Measurements from ENCODE around the gene KCNJ15. TPM values are rescaled to one million over a fixed set of nuclear protein-coding genes. Genes with fewer than 3 reads are reported as not detected.

KCNJ15 gene
- total RNA-seq, 4 donors from 2014 or later: 0.14 to 0.16 TPM; not detected in 2

DNA sequence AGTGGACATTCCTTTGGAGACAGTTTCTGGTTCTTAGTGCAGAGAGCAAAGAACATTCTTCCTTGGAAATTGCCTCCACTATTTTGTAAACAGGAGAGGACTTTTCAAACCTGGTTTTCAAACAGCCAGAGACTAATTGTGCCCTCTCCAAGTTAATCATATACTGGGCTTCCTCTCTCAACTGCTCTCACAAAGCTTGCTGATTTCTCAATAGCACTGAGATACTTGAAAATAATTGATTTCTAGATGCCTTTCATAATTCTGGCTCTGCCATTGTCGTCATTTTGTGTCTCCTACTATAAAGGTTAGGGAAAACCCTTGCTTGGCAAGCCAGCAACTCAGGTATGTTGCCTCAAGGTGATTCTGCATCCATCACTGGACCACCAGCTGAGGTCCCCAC is 56.0 kb downstream of the KCNJ15 start:
- Histone ChIP-seq H3K36me3 (no peaks in the 10 kb centered on the region), H3K27ac (no peak overlapping the region), H3K9me3 (no peaks in the 10 kb centered on the region), H3K27me3 (peaks cover 13% of the 10 kb centered on the region), H3K4me3 (no peak overlapping the region), H3K4me1 (no peaks in the 10 kb centered on the region)
- intact Hi-C loops (cut with DNase I; ENCODE audit: low total_unique reads) (loop anchor here (5.0 kb wide), 1 partner anchor 1206 kb away; no protein-coding TSS in a partner anchor), in situ Hi-C loops (cut with MboI; ENCODE audit: low pct_ligation_motif_present in 1 of 4, low pct_unique_long_range_greater_than_20kb in 1 of 4, low sequenced_read_pairs in 3 of 4) (no loop called here)
- TF ChIP-seq, protein P1, sequence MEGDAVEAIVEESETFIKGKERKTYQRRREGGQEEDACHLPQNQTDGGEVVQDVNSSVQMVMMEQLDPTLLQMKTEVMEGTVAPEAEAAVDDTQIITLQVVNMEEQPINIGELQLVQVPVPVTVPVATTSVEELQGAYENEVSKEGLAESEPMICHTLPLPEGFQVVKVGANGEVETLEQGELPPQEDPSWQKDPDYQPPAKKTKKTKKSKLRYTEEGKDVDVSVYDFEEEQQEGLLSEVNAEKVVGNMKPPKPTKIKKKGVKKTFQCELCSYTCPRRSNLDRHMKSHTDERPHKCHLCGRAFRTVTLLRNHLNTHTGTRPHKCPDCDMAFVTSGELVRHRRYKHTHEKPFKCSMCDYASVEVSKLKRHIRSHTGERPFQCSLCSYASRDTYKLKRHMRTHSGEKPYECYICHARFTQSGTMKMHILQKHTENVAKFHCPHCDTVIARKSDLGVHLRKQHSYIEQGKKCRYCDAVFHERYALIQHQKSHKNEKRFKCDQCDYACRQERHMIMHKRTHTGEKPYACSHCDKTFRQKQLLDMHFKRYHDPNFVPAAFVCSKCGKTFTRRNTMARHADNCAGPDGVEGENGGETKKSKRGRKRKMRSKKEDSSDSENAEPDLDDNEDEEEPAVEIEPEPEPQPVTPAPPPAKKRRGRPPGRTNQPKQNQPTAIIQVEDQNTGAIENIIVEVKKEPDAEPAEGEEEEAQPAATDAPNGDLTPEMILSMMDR (IDR thresholded peaks at IDR 0.05): no peak
- TF ChIP-seq POLR2AphosphoS5 (IDR thresholded peaks at IDR 0.05): no peak
- no peak for TF ChIP-seq EP300 (IDR thresholded peaks at IDR 0.05; ENCODE audit: low read depth)
- no peak for TF ChIP-seq POLR2A (IDR thresholded peaks at IDR 0.05)
- WGBS, 2 donors (ENCODE audit: low coverage in 1 of 2): 85 to 100% methylated on average over 1 of the region's 1 CpG
- no peak for DNase-seq

DNA sequence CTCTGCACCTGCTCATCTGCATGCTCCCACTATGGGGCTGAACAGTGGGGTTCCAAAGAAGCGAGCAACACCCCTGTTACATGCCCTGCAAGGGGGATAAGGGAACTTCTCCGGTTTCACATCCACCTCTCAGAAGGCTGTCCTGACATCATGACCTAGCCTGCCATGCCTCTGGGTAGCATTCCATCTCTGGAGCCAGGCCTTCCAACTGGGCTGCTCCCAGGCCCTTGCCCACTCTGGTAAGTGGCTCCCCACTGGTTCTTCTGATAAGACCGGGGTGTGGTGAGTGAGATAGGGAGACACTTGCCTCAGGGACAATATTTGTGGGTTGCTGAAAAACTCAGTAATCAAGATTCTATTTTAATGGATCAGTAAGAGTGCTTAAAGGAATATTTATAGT is 57.8 kb downstream of the KCNJ15 start:
- 88 to 100% methylated on average over 1 to 3 of the region's 3 CpGs for WGBS, 2 donors (ENCODE audit: low coverage in 1 of 2)
- DNase-seq: no peak
- in situ Hi-C loops (cut with MboI; ENCODE audit: low pct_ligation_motif_present in 1 of 4, low pct_unique_long_range_greater_than_20kb in 1 of 4, low sequenced_read_pairs in 3 of 4) (no loop called here), intact Hi-C loops (cut with DNase I; ENCODE audit: low total_unique reads) (loop anchor here (5.0 kb wide), 1 partner anchor 1207 kb away; no protein-coding TSS in a partner anchor)
- Histone ChIP-seq H3K4me3 (no peak overlapping the region), H3K9me3 (no peaks in the 10 kb centered on the region), H3K27ac (no peak overlapping the region), H3K4me1 (no peaks in the 10 kb centered on the region), H3K36me3 (no peaks in the 10 kb centered on the region), H3K27me3 (peaks cover 8% of the 10 kb centered on the region)
- TF ChIP-seq EP300 (IDR thresholded peaks at IDR 0.05; ENCODE audit: low read depth) (no peak), POLR2A (IDR thresholded peaks at IDR 0.05) (no peak)
- TF ChIP-seq, protein P1 (IDR thresholded peaks at IDR 0.05): no peak

DNA sequence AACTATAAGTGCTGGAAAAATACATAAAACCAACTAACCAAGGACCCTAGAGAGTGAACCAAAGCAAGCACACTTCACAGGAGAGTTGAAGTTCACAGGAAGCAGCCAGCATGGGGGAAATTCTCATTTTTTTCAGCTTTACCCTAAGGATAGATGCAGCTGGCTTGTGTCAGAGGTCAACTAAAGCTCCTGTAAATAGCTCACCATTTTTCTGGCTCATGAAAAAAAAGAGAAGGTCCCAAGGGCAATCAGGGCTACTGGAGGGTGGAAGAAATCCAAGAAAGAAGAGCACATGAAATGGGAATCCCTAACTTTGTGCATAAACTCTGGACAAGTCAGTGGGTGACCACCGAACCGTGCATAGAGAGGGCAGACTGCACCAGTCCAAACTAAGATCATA is 58.3 kb downstream of the KCNJ15 start:
- TF ChIP-seq POLR2A (IDR thresholded peaks at IDR 0.05): no peak

DNA sequence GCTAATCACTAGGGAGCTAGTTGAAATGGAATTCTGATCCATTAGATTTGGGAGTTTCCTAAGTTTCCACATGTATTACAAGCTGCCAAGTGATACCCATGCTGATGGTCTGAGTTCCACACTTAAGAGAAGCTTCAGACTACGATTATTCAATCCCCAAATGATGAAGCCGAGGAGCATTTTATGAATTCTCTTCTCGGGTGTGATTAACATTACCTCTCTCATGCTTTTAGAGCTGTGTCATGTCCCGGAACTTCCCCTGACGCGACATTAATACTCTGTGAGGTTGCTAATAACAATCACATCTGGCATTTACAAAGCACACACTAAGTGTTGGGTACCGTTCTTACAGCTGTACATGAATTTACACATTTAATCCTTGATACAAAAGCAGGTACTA is 63.0 kb downstream of the KCNJ15 start:
- H3K36me3 ChIP-seq: no peaks in the 10 kb centered on the region
- WGBS, 2 donors (ENCODE audit: low coverage in 1 of 2): 82 to 100% methylated on average over 1 to 7 of the region's 7 CpGs
- no peak overlapping the region for H3K27ac ChIP-seq
- in situ Hi-C loops (cut with MboI; ENCODE audit: low pct_ligation_motif_present in 1 of 4, low pct_unique_long_range_greater_than_20kb in 1 of 4, low sequenced_read_pairs in 3 of 4): no loop called here
- intact Hi-C loops (cut with DNase I; ENCODE audit: low total_unique reads): no loop called here
- H3K9me3 ChIP-seq: no peaks in the 10 kb centered on the region
- no peak overlapping the region for H3K4me3 ChIP-seq
- no peaks in the 10 kb centered on the region for H3K4me1 ChIP-seq
- TF ChIP-seq POLR2A (IDR thresholded peaks at IDR 0.05) (no peak), POLR2AphosphoS5 (IDR thresholded peaks at IDR 0.05) (no peak), EP300 (IDR thresholded peaks at IDR 0.05; ENCODE audit: low read depth) (no peak)
- TF ChIP-seq, protein P1 (IDR thresholded peaks at IDR 0.05): no peak
- no peak for DNase-seq
- H3K27me3 ChIP-seq: peaks cover 8% of the 10 kb centered on the region

More for the DNA sequence above, 58.3 kb downstream of the KCNJ15 start:
- DNase-seq: no peak
- peaks cover 8% of the 10 kb centered on the region for H3K27me3 ChIP-seq
- no peaks in the 10 kb centered on the region for H3K9me3 ChIP-seq
- no peak overlapping the region for H3K4me3 ChIP-seq
- intact Hi-C loops (cut with DNase I; ENCODE audit: low total_unique reads) (no loop called here), in situ Hi-C loops (cut with MboI; ENCODE audit: low pct_ligation_motif_present in 1 of 4, low pct_unique_long_range_greater_than_20kb in 1 of 4, low sequenced_read_pairs in 3 of 4) (no loop called here)
- H3K27ac ChIP-seq: no peak overlapping the region
- H3K36me3 ChIP-seq: no peaks in the 10 kb centered on the region
- 75 to 79% methylated on average over 2 of the region's 2 CpGs for WGBS, 2 donors (ENCODE audit: low coverage in 1 of 2)
- no peaks in the 10 kb centered on the region for H3K4me1 ChIP-seq

DNA sequence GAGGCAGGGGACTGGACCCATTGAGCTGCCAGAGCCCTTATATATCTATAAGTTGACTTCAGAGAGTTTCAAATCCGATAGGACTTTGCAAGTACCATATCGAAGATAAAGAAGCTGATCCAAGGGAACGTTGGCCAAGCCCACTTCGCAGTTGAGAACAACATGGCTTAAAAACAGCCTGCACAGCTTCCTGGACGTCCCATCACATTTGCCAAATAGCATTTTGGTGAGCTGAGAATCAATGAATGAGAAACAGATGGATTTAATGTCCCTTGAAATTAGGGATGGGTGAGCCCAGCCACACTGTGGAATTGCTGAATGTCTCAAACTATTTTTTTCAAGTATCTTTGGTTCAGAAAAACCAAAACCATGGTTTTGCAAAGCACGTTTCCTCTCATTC is 64.8 kb downstream of the KCNJ15 start:
- Histone ChIP-seq H3K36me3 (no peaks in the 10 kb centered on the region), H3K27me3 (peaks cover 4% of the 10 kb centered on the region), H3K4me1 (no peaks in the 10 kb centered on the region), H3K4me3 (no peak overlapping the region), H3K27ac (no peak overlapping the region), H3K9me3 (no peaks in the 10 kb centered on the region)
- in situ Hi-C loops (cut with MboI; ENCODE audit: low pct_ligation_motif_present in 1 of 4, low pct_unique_long_range_greater_than_20kb in 1 of 4, low sequenced_read_pairs in 3 of 4): no loop called here
- intact Hi-C loops (cut with DNase I; ENCODE audit: low total_unique reads): no loop called here
- DNase-seq: no peak
- TF ChIP-seq POLR2A (IDR thresholded peaks at IDR 0.05): no peak
- TF ChIP-seq EP300 (IDR thresholded peaks at IDR 0.05; ENCODE audit: low read depth): no peak
- TF ChIP-seq POLR2AphosphoS5 (IDR thresholded peaks at IDR 0.05): no peak
- TF ChIP-seq, protein P1 (IDR thresholded peaks at IDR 0.05): no peak
- WGBS, 2 donors (ENCODE audit: low coverage in 1 of 2): 88 to 91% methylated on average over 6 of the region's 6 CpGs

All from transverse colon (tissue), 4 donors.